Stimulated activated CD8-positive, alpha-beta memory T cell treated with anti-CD3 and anti-CD28 coated beads, Interleukin-15, amount 100 ng/mL, for 24 hours (primary cell): Measurements from ENCODE around the gene ATRX.
"Not testable (repeated sequence)": the region's sequence is repeated elsewhere in the genome, so short reads cannot be mapped to it uniquely, and the experiment has no call there.

ENCODE experiments used
- DNase-seq: peaks from one replicate; pipeline ENCODE4 v3.0.0-alpha.2; 2020; ENCODE audit warnings: low read depth

Gene ATRX, protein sequence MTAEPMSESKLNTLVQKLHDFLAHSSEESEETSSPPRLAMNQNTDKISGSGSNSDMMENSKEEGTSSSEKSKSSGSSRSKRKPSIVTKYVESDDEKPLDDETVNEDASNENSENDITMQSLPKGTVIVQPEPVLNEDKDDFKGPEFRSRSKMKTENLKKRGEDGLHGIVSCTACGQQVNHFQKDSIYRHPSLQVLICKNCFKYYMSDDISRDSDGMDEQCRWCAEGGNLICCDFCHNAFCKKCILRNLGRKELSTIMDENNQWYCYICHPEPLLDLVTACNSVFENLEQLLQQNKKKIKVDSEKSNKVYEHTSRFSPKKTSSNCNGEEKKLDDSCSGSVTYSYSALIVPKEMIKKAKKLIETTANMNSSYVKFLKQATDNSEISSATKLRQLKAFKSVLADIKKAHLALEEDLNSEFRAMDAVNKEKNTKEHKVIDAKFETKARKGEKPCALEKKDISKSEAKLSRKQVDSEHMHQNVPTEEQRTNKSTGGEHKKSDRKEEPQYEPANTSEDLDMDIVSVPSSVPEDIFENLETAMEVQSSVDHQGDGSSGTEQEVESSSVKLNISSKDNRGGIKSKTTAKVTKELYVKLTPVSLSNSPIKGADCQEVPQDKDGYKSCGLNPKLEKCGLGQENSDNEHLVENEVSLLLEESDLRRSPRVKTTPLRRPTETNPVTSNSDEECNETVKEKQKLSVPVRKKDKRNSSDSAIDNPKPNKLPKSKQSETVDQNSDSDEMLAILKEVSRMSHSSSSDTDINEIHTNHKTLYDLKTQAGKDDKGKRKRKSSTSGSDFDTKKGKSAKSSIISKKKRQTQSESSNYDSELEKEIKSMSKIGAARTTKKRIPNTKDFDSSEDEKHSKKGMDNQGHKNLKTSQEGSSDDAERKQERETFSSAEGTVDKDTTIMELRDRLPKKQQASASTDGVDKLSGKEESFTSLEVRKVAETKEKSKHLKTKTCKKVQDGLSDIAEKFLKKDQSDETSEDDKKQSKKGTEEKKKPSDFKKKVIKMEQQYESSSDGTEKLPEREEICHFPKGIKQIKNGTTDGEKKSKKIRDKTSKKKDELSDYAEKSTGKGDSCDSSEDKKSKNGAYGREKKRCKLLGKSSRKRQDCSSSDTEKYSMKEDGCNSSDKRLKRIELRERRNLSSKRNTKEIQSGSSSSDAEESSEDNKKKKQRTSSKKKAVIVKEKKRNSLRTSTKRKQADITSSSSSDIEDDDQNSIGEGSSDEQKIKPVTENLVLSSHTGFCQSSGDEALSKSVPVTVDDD (N-terminal part only)

DNA sequence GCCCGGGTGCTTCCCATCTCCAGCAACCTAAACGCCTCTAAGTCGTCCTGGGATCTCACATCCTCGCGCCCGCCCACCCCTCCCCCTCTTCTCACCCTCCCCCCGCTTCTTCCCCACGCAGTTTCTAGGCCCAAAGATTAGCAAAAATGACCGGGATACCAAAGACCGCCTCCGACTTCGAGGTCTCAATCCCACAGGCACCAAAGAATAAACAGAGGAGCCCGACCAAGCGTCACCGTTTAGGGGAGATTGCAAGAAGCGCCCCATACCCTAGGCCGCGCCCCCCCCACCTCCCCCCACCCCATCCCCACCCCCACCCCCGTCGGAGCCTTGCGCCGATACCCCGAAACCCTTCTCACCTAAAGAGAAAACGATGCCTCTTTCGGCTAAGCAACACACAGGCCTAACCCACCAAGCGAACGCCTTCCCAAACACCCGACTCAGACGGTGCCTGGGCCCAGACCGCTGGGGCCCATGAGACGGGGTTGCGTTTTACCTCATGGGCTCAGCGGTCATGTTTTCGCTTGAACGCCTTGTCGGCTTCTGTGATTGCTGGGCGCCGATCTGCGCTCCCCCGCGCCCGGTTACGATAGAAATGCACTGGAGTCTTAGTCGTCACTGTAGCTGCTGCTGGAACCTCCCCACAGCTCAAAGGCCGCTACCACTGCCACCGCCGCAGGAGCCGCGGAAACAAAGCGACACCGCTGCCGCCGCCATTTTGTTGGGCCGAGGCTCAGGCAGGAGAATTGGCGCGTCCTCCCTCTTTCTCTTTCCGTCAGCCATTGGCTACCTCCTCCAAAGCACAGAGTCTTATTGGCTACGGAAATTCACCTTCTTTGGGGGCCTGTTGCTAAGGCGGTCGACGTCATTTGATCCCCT lies at the start of gene ATRX:
Gene ATRX (minus strand): TSS at position 731 of the 879 bp plus-strand sequence. CDS start 215 bp downstream, at position 516.
- peak; percentile 21 for DNase-seq

DNA sequence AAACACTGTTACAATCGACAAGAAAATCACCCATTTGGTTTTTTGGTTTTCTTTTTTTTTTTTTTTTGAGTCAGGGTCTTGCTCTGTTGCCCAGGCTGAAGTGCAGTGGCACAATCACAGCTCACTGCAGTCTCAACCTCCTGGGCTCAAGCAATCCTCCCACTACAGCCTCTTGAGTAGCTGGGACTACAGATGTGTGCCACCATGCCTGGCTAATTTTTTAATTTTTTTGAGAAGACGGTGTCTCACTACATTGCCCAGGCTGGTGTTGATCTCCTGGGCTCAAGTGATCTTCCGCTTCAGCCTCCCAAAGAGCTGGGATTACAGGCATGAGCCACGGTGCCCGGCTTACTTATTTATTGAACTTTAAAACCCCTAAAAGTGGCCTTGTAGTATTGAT lies 45.5 kb upstream of the ATRX start:
- DNase-seq: not testable (repeated sequence)

DNA sequence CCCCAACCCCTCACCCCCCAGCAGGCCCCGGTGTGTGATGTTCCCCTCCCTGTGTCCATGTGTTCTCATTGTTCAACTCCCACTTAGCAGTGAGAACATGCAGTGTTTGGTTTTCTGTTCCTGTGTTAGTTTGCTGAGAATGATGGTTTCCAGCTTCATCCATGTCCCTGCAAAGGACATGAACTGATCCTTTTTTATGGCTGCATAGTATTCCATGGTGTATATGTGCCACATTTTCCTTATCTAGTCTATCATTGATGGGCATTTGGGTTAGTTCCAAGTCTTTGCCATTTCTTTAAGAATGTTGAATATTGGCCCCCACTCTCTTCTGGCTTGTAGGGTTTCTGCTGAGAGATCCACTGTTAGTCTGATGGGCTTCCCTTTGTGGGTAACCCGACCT lies 36.0 kb upstream of the ATRX start:
- not testable (repeated sequence) for DNase-seq

DNA sequence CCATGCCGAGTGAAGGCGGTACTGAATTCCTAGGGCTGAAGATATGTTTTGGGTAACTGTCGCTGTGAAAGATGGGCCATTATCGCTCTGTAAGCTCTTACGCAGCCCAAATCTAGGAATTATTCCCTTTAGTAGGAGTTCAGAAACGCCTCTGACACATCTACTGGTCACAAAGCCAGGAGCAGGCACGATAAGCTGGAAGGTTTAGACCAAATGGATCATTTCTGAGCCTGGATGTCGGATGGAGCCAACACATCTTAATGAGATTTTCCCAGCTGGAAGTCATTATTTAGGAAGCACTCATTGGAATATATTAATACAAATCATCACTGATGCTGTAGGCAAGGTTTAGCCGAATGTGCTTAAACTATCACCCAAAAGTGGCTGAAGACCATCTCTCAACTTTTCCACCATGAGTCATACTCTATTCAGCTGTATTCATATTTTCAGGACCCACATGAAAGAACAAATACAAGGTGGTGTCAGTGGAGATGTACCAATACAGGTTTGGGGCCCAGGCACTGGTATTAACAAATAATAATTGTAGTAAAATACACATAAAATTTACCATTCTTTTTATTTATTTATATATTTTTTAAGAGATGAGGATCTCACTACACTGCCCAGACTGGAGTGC lies 34.2 kb upstream of the ATRX start:
- DNase-seq: no peak

DNA sequence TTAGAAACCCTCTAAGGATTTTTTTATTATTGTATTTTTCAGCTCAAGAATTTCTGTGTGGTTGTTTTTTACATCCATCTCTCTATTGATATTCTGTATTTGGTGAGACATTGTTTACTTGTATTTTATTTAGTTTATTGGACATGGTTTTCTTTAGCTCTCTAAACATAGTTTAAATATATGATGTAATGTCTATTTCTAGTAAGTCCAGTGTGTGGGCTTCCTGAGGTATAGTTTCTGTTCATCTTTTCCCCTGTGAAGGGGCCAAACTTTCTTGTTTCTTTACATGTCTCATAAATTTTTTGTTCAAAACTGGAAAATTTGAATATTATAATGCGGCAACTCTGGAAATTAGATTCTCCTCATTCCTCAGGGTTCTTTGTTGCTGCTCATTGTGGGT lies 28.2 kb upstream of the ATRX start:
- no peak for DNase-seq

DNA sequence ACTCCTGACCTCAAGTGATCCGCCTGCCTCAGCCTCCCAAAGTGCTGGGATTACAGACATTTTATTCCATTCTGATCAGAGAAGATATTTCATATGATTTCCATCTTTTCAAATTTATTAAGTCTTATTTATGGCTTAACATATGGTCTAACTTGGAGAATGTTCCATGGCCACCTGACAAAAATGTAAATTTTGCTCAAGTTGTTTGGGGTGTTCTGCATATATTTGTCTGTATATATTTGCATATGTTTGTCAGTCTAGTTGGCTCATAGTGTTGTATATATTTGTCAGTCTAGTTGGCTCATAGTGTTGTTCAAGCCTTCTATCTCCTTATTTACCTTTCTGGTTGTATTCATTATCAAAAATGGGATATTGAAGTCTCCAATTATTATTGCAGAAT lies 16.2 kb upstream of the ATRX start:
- no peak for DNase-seq

DNA sequence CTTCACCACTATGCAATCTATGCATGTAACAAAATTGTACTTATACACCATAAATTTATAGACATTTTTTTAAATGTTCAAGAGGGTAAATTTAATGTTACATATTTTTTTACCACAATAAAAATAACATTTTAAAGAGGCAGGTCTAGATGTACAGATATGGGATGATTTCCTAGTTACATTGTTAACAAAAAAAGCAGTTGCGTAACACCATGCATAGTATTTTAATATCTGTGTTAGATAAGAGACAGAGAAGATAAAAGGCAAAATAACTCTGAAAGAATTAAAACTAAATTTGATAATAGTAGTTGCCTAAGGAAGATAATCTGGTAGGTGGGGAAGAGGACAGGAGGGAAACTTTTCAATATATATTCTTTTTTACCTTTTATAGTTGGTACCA lies 9.1 kb upstream of the ATRX start:
- no peak for DNase-seq

DNA sequence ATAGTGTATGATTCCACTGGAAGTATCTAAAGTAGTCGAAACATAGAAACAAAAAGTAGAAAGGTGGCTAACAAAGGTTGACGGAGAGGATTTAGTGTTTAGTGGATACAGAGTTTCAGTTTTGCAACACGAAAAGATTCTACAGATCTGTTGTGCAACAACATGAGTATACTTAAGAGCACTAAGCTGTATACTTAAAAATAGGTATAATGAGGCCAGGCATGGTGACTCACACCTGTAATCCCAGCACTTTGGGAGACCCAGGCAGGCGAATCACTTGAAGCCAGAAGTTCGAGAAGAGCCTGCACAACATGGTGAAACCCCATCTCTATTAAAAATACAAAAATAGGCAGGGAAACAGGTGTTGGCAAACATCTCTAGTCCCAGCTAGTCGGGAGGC lies 7.9 kb upstream of the ATRX start:
- DNase-seq: no peak

DNA sequence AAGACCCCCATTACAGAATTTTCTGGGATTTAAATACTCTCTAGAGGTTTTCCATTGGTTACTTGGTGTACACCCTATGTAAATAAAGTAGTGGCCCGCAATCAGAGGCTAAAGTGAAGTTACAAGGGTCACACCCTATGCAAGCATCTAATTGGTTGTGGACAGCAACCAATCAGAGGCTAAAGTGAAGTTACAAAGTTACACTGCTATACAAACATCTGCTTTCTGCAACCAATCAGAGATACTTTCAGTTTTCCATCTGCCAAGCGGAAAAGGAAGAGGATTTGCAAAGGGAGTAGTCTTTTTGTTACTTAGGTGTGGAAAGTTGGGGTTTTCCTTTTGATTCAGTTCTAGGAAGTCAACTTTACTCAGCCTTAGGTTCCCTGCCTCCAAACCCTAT lies 2.0 kb upstream of the ATRX start:
- no peak for DNase-seq

DNA sequence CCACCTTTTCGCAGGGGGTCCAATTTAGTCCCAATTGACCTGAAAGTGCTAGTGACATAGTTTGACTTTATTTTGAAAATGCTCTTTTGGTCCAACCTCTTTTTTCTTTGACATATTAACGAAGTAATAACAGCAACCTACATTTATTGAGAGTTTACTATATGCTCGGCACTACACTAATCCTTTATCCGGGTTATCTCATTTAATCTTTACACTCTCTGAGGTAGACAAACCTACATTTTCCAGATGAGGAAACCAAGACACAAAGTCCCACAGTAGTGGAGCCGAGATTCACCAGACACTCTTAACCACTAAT lies 307 bp upstream of the ATRX start:
- DNase-seq: no peak

DNA sequence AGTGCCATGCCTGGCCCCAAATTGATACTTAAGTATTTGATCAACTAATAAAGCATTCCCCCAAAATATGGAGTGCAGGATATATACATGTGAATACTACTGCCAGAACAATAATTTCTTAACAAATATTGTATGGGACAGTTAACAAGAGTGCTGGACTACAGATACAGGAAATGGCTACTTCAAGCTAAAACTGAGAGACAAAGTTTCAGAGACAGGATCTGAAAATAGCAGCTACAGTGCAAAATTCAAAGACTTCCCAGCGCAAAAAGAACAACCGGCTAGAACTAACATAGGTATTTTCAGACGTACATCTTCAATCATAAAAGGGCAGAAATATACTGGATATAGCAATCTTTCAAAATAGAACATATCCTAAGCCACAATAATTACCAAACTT lies 6.3 kb downstream of the ATRX start:
- DNase-seq: no peak

DNA sequence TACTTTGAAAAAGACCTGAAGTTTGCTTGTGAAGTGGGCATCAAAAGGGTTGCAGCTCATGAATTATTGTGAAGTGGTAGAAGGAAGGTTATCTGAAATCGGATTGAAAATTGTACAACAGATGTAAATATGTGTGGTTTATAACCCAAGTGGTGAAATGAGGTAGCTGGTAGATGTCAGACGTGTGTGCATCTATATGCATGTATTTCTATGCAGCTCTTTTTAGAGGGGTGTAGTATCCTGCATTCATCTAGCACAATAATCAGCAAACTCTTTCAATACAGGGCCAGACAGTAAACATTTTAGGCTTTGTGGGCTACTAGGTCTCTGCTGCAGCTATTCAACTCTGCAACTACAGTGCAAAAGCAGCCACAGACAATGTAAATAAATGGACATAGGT lies 9.4 kb downstream of the ATRX start:
- DNase-seq: no peak

DNA sequence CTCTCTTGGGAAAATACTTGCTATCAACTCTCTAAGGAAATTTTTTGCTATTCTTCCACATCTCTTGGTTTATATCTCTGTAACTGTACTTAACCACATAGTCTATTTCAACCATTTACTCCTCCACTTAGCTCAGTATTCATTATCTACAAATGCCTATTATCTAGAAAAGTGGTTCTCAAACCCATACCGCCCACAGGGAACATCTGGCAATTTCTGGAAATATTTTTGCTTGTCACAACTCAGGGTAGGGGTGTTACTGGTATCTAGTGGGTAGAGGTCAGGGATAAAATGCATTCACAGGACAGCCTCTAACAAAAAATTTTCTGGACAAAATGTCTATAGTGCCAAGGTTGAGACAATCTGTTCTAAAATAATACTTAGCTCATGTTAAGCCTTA lies 14.4 kb downstream of the ATRX start:
- no peak for DNase-seq

DNA sequence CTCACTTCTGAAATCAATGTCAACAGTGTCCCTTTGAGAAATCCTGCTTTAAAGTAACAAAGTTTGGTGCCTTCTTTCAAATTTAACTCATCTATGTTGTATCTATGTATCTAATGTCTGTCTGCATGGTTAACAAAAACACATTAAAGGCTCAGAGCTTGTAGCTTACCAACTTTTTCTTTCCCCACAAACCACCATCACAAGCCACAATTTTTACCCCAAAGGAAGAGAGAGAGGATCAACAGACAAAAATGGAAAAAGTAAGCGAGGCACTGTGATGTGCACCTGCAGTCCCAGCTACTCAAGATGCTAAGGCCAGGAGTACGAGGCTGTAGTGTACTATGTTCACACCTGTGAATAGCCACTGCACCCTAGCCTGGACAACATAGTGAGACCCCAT lies 17.2 kb downstream of the ATRX start:
- no peak for DNase-seq

DNA sequence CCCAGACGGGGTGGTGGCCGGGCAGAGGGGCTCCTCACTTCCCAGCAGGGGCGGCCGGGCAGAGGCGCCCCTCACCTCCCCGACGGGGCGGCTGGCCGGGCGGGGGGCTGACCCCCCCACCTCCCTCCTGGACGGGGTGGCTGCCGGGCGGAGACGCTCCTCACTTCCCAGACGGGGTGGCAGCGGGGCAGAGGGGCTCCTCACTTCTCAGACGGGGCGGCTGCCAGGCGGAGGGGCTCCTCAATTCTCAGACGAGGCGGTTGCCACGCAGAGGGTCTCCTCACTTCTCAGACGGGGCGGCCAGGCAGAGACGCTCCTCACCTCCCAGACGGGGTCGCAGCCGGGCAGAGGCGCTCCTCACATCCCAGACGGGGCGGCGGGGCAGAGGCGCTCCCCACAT lies 19.8 kb downstream of the ATRX start:
- not testable (repeated sequence) for DNase-seq

DNA sequence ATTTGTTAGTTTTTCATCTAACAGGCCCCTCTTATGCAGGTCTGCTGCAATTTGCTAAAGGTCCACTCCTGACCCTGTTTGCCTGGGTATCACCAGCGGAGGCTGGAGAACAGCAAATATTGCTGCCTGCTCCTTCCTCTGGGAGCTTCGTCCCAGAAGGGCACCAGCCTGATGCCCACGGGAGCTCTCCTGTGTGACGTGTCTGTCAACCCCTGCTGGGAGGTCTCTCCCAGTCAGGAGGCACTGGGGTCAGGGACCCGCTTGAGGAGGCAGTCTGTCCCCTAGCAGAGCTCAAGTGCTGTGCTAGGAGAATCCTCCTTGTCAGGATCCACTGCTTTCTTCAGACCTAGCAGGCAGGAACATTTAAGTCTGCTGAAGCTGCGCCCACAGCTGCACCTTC lies 30.5 kb downstream of the ATRX start:
- no peak for DNase-seq

DNA sequence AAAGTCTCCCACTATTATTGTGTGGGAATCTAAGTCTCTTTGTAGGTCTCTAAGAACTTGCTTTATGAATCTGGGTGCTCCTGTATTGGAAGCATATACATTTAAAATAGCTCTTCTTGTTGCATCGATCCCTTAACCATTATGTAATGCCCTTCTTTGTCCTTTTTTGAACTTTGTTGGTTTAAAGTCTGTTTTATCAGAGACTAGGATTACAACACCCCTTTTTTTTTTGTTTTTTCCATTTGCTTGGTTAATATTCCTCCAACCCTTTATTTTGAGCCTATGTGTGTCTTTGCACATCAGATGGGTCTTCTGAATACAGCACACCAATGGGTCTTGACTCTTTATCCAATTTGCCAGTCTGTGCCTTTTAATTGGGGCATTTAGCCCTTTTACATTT lies 32.1 kb downstream of the ATRX start:
- DNase-seq: not testable (repeated sequence)

DNA sequence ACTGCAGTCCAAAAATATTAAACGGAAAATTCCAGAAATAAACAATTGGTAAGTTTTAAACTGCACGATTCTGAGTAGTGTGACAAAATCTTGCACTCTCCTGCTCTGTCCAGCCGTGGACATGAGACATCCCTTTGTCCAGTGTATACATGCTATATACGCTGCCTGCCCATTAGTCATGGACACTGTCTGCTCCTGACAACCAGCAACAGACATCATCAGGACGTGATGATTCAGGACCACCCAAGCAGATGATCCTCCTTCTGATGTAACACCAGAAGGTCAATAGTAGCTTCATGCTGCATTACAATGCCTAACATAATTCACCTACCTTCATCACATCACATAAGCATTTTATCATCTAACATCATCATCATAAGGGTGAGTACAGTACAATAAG lies 36.3 kb downstream of the ATRX start:
- no peak for DNase-seq

DNA sequence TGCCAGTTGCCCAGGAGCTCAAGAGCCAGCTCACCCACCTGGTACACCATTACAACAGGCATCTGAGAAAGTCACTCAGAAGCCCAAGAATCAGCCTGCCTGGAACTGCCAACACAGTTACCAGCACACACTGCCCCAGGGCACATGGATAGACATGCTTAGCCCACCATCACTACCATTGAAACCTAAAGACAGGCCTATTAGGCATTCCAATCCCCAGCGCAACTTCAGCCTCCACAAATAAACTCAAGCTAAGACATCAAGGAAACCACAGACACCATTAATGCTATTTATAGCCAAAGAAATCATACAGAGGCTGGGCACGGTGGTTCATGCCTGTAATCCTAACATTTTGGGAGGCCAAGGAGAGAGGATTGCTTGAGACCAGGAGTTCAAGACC lies 42.3 kb downstream of the ATRX start:
- no peak for DNase-seq

DNA sequence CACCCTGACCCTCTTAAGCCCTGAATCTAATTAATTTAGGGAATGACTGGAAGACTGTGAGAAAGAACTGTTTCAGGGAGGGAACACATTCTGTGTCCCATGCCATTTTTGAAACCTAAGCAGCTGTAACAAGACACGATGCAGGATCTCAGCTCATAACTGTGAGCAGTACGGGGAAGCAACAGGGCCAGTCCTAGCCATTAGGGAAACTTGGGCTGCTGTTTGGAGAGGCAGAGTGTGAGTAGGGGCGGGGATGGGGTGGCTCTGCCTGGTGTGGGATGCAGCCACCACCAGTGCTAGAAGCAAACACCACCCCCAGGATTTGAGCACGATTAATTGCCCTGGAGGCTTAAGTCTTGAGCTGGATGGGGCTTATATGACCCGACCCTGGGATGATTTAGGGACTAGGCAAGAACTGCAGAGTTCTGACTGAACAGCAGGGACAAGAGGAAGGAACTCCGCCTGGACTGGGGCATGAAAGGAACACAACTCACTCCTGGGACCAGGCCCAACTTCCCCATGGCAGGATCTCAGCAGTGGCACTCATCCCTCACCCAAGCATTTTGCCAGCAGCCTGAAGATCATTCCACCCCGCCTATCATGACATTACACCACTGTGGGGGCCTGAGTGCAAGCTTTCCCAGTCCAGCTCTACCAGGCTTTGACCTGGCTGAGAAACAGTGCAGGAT lies 43.1 kb downstream of the ATRX start:
- DNase-seq: no peak
